Inflammatory macrophage treated with lipopolysaccharide for 4 hours (primary cell): ENCODE results near the gene ARHGAP40.

Experiments used
- DNase-seq: peaks from one replicate; pipeline ENCODE4 v3.0.0-alpha.2; 2020

ARHGAP40 gene

DNA sequence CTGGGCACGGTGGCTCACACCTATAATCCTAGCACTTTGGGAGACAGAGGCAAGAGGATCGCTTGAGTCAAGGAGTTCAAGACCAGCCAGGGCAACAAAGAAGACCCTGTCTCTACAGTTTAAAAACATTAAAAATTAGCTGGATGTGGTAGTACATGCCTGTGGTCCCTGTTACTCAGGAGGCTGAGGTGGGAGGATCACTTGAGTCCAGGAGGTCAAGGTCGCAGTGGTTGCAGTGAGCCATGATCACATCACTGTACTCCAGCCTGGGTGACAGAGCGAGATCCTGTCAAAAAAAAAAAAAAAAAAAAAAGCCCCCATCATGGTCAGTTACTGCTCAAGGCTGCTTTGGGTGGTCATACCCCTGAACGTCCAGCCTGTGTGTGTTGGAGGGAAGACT, 55.8 kb downstream of the ARHGAP40 start:
- no peak for DNase-seq

GRCh38 chr20:38658879-38659596, 57.4 kb downstream of the ARHGAP40 start:
- no peak for DNase-seq

GRCh38 chr20:38659597-38659880, 57.9 kb downstream of the ARHGAP40 start:
- no peak for DNase-seq

DNA sequence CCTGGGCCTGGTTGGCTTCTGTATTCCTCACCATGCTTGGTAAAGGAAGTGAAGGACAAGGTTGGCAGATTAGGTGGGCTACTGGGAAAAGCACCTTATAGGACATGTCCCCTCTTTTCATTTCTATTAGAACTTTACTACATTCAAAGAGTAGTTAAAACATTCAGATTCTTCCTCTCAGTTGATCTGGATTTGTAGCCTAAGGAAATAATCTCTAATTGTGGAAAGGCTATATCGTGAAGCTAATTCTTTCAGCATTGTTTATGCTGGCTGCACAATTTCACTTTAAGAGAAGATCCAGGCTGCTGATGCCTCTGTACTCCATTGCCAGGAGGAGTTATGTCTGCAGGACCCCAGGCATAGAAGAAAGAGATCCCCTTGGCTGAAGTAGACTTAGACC, 58.8 kb downstream of the ARHGAP40 start:
- DNase-seq = no peak

DNA sequence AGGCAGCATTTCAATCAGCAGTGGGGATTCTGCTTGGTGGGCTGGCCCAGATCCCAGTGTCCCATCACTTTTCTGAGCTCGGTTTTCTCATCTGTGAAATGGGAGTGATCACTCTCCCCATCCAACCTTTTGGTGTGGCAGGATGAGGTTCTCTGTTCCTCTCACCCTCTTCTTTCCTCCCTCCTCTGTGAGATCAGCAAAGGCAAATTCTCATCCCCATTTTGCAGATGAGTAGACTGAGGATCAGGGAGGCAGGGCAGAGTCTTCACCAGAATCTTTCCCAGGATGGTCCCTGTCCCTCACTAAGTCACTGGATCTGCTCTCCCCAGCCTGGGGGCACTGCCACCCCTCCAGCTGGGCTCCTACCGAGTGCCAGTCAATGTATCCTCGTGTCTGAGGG, 62.1 kb downstream of the ARHGAP40 start:
- DNase-seq = no peak

DNA sequence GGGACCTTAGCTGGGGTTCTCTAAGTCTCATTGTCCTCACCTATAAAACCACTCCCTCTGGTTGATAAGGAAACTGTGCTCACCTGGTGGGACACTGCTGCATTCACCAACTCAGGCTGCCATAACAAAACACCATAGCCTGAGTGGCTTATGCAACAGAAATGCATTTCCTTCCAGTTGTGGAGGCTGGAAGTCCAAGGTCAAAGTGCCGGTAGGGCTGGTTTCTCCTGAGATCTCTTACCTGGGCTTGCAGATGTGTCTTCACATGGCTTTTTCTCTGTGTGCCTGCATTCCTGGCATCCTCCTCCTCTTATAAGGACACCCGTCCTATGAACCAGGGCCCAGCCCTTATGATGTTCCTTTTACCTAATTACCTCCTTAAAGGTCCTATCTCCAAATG, 62.7 kb downstream of the ARHGAP40 start:
- no peak for DNase-seq

- no peak for DNase-seq
These were observed 63.5 kb downstream of the ARHGAP40 start for GRCh38 chr20:38665094-38665493.

DNA sequence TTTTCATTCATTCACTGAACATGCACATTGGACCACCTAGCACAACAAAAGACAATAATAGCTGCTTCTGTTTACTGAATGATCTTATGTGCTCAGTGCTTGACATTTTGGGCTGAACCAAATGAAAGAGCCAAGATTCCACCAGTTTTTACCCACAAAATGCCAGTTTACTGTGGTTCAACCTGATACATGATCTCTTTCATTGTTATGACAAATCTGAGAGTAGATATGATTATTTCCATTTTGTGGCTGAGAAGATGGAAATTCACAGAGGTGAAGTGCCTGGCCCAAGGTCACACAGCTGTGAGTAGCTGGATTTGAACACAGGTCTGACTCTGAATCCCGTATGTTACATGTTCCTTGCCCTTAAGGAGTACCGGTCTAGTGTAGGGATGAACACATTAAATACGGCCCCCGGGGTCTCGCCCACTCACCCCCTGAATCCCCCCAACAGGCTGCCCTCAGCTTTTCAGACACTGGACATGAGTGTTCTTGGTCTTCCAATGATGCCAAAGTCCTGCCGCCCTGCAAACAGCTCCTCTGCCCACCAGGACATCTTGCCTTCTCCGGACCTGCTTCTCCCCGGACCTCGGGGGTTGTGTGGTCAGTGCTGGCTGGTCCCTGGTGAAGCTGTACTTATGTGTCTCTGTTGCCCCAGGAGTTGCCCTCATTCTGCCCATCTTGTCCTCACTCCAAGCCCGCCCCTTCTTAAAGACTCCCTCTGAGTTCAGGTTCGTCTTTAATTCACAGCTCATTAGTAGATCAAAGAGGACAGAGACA, 64.1 kb downstream of the ARHGAP40 start:
- DNase-seq = no peak

GRCh38 chr20:38667417-38667956, 65.9 kb downstream of the ARHGAP40 start:
- no peak for DNase-seq

DNA sequence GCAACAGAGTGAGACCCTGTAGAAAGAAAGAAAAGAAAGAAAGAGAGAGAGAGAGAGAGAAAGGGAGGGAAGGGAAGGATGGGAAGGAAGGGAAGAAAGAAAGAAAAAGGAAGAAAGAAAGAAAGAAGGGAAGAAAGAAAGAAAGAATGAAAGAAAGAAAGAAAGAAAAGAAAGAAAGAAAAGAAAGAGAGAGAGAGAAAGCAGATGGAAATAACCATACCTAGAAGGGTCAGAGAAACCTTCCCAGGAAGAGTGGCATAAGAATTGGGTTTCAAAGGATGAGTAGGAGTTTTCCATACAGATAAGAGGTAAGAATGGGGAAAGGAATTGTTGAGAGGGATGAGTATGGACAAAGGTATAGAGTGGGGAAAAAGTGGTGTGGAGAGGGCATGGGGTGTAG, 68.1 kb downstream of the ARHGAP40 start:
- DNase-seq = no peak

- DNase-seq = no peak
These were observed 69.2 kb downstream of the ARHGAP40 start for GRCh38 chr20:38670786-38671185.

GRCh38 chr20:38671186-38671585, 69.6 kb downstream of the ARHGAP40 start:
- DNase-seq = no peak

GRCh38 chr20:38671701-38672292, 70.2 kb downstream of the ARHGAP40 start:
- no peak for DNase-seq

DNA sequence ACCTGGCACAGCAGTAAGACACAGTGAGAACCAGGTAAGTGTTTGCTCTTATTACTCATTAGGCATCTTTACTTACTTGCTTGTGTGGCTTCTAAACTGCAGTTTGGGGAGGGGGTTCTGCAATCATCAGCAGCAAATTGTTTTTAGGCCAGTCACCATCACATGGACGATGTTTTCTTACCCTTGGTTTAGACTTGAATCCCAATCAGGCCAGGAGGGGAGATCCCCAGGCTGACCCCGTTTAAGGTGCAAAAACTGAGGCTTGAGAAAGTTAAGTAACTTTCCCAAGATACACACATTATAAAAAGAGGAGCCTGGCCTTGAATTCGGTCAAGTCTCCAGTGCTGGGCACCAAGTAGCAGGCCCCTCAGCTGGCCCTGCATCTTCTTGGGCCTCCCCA, 70.9 kb downstream of the ARHGAP40 start:
- DNase-seq = no peak

DNA sequence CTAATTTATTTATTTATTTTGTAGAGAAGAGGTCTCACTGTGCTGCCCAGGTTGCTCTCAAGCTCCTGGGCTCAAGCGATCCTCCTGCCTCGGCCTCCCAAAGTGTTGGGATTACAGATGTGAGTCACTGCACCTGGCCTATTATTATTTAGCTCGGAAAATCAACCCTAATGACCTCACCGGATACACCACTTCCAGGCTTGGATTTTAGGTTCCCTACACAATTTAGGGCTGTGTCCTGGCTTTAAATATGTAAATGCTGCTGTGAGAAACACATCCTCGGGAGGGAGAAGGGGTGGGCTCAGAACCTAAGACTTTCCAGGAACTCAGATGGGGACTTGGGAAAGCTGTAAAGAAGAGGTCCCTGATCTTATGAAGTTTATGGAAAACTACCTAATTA, 71.7 kb downstream of the ARHGAP40 start:
- DNase-seq = no peak

DNA sequence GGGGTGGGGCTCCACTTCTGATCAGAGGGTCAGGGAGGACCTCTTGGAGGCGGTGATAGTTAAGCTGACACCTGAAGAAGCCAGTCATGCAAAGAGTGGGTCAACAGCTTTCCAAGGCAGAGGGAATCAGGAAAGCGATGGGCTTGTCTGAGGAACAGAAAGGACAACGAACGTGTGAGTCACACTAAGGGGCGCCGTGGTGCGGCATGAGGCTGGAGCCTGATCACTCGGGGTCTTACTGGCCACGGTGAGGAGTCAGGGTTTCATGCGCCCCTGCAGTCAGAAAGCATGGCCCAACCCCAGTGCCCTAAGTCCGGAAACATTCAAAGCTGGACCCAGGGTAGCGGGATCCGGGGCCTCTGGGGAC, 72.1 kb downstream of the ARHGAP40 start:
- no peak for DNase-seq

- peak; percentile 28 for DNase-seq
These were observed 72.6 kb downstream of the ARHGAP40 start for GRCh38 chr20:38674092-38674764.

- no peak for DNase-seq
These were observed 73.1 kb downstream of the ARHGAP40 start for GRCh38 chr20:38674765-38675133.

DNA sequence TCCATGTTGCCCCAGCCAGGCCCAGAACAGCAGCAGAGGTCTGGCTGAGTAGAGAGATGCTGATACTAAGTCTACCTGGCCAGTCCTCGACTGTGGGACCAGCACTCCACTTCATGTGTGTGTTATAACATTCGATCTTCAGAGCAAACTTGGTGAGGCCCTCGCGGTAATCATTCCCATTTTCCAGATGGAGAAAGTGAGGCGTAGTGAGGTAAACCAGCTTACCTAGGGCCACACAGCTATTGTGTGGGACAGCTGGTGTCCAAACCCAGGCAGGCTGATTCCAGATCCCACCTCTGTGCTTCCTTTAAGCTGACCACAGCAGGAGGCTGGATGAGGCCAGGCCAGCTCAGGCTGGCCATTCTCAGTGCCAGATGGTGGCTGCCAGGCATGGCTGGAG, 75.0 kb downstream of the ARHGAP40 start:
- DNase-seq = no peak

GRCh38 chr20:38680500-38681306, 79.1 kb downstream of the ARHGAP40 start:
- DNase-seq = peak; percentile 7

DNA sequence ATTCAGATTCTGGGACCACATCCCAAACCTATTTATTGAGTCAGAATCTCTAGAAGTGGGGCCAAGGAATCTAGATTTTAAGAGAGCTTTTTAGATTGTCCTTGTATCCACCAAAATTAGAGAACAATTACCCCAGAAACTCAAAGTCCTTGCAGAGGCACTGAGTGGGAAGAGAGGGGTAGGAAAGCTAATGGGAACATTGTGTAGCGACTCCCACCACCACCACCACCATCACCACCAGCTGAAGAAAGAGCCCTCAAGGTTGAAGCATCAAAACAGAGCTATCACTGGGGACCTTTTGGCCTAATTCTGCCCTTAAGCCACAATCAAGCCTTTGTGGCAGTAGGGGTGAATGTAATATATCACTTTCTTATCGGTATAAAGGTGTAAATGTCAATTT, 83.7 kb downstream of the ARHGAP40 start:
- DNase-seq = no peak

- peak; percentile 13 for DNase-seq
These were observed 84.4 kb downstream of the ARHGAP40 start for GRCh38 chr20:38685853-38686473.
